HL-60/S4 treated with phorbol 12-myristate 13-acetate at 8.2 ng/mL for 4 days and 3 days (cell line): ENCODE results near the gene CFDP1.

ENCODE experiments used
- in situ Hi-C: fragments of 300-500 bp; cut with MboI; formaldehyde crosslinking; loops from 2 replicates; pipeline ENCODE4 v1.15.0; 2022; ENCODE audit warnings: low sequenced_read_pairs

Gene CFDP1

GRCh38 chr16:75378616-75379015 is 54.7 kb downstream of the CFDP1 start:
- in situ Hi-C loops, result loop anchor here (25.0 kb wide), 1 partner anchor 166 kb away; the partner anchor contains the start of genes CTRB1 and CTRB2

GRCh38 chr16:75377729-75378386 is 55.4 kb downstream of the CFDP1 start:
- in situ Hi-C loops, result loop anchor here (25.0 kb wide), 1 partner anchor 166 kb away; the partner anchor contains the start of genes CTRB1 and CTRB2

GRCh38 chr16:75376475-75377161 is 56.7 kb downstream of the CFDP1 start:
- in situ Hi-C loops, result loop anchor here (25.0 kb wide), 1 partner anchor 164 kb away; the partner anchor contains the start of genes CTRB1 and CTRB2

GRCh38 chr16:75374388-75374787 is 58.9 kb downstream of the CFDP1 start:
- in situ Hi-C loops, result no loop called here

GRCh38 chr16:75372236-75372856 is 61.0 kb downstream of the CFDP1 start:
- in situ Hi-C loops, result no loop called here

GRCh38 chr16:75371171-75371570 is 62.1 kb downstream of the CFDP1 start:
- in situ Hi-C loops, result no loop called here

- in situ Hi-C loops, result no loop called here
These were observed 69.0 kb downstream of the CFDP1 start for GRCh38 chr16:75364286-75364791.

GRCh38 chr16:75362846-75363245 is 70.5 kb downstream of the CFDP1 start:
- in situ Hi-C loops, result no loop called here

GRCh38 chr16:75361936-75362335 is 71.4 kb downstream of the CFDP1 start:
- in situ Hi-C loops, result no loop called here

- in situ Hi-C loops, result no loop called here
These were observed 79.1 kb downstream of the CFDP1 start for GRCh38 chr16:75354170-75354569.

- in situ Hi-C loops, result no loop called here
These were observed 82.1 kb downstream of the CFDP1 start for GRCh38 chr16:75351183-75351582.

GRCh38 chr16:75345711-75346110 is 87.6 kb downstream of the CFDP1 start:
- in situ Hi-C loops, result no loop called here

GRCh38 chr16:75343941-75344340 is 89.4 kb downstream of the CFDP1 start:
- in situ Hi-C loops, result no loop called here

- in situ Hi-C loops, result no loop called here
These were observed 90.0 kb downstream of the CFDP1 start for GRCh38 chr16:75343286-75343685.

- in situ Hi-C loops, result no loop called here
These were observed 90.9 kb downstream of the CFDP1 start for GRCh38 chr16:75342308-75342811.

- in situ Hi-C loops, result no loop called here
These were observed 91.6 kb downstream of the CFDP1 start for GRCh38 chr16:75341564-75342307.

- in situ Hi-C loops, result no loop called here
These were observed 92.4 kb downstream of the CFDP1 start for GRCh38 chr16:75340741-75341491.

GRCh38 chr16:75337430-75337829 is 95.9 kb downstream of the CFDP1 start:
- in situ Hi-C loops, result no loop called here

GRCh38 chr16:75336521-75336920 is 96.8 kb downstream of the CFDP1 start:
- in situ Hi-C loops, result no loop called here

GRCh38 chr16:75333721-75334163 is 99.6 kb downstream of the CFDP1 start:
- in situ Hi-C loops, result no loop called here
